ENCODE measurements around the gene UBQLN3. TPM values are rescaled to one million over a fixed set of nuclear protein-coding genes. Genes with fewer than 3 reads are reported as not detected.

The UBQLN3 gene
- total and polyA plus RNA-seq, 2 experiments from 2014 or later: not detected

- Histone ChIP-seq H3F3A (ENCODE audit: insufficient read depth) (no peaks in the 10 kb centered on the region), H3K79me2 (ENCODE audit: insufficient read depth) (no peaks in the 10 kb centered on the region), H3K4me1 (ENCODE audit: insufficient read depth) (peaks cover 14% of the 10 kb centered on the region; the same call in 1 of the 2 replicates), H3K27ac (no peak overlapping the region), H3K27me3 (replicated peaks; ENCODE audit: insufficient read depth) (no peaks in the 10 kb centered on the region), H3K9me3 (ENCODE audit: low read depth) (no peaks in the 10 kb centered on the region), H3K9ac (no peak overlapping the region), H3K36me3 (ENCODE audit: low read depth) (no peaks in the 10 kb centered on the region), H3K4me2 (ENCODE audit: unreplicated experiment) (peak overlapping the region; percentile 34), H4K20me1 (ENCODE audit: insufficient read depth) (no peaks in the 10 kb centered on the region), H2AFZ (no peak overlapping the region), H3K9me2 (ENCODE audit: insufficient read depth) (no peaks in the 10 kb centered on the region), H3K4me3 (no peak overlapping the region)
- TF ChIP-seq EZH2phosphoT487 (IDR thresholded peaks at IDR 0.05; ENCODE audit: insufficient read depth, low read depth) (no peak), EZH2 (IDR thresholded peaks at IDR 0.05; ENCODE audit: insufficient read depth, poor library complexity, severe bottlenecking) (no peak)
- in situ Hi-C loops (cut with MboI): no loop called here
- 36 to 37% methylated on average over 5 of the region's 5 CpGs for WGBS, 2 experiments (ENCODE audit: low coverage in 1 of 2, low lambda C conversion rate in 2 of 2, missing lambda C conversion rate in 2 of 2)
- DNase-seq: peak; percentile 87
Observed at GRCh38 chr11:5550440-5551095, 40.8 kb upstream of the UBQLN3 start.

GRCh38 chr11:5548440-5548839 is 38.7 kb upstream of the UBQLN3 start, which contains the start of gene OR52H1:
Gene OR52H1, minus strand, starts transcription at chr11:5548540. Its CDS starts 3,035 bp downstream, at chr11:5545505.
- Histone ChIP-seq H3K9ac (no peak within 1 kb of the TSS), H3K27ac (no peak within 1 kb of the TSS), H3F3A (ENCODE audit: insufficient read depth) (no peaks in the 10 kb centered on the region), H2AFZ (no peak within 1 kb of the TSS), H3K36me3 (ENCODE audit: low read depth) (no peaks in the 10 kb centered on the region), H3K9me3 (ENCODE audit: low read depth) (no peaks in the 10 kb centered on the region), H3K9me2 (ENCODE audit: insufficient read depth) (no peaks in the 10 kb centered on the region), H4K20me1 (ENCODE audit: insufficient read depth) (no peaks in the 10 kb centered on the region), H3K4me3 (no peak within 1 kb of the TSS), H3K27me3 (replicated peaks; ENCODE audit: insufficient read depth) (no peaks in the 10 kb centered on the region), H3K79me2 (ENCODE audit: insufficient read depth) (no peaks in the 10 kb centered on the region), H3K4me1 (ENCODE audit: insufficient read depth) (peaks cover 14% of the 10 kb centered on the region; the same call in 1 of the 2 replicates), H3K4me2 (ENCODE audit: unreplicated experiment) (no peak within 1 kb of the TSS)
- no peak for DNase-seq
- 53 to 59% methylated on average over 1 of the region's 1 CpG for WGBS, 2 experiments (ENCODE audit: low coverage in 1 of 2, low lambda C conversion rate in 2 of 2, missing lambda C conversion rate in 2 of 2)
- in situ Hi-C loops (cut with MboI): no loop called here
- TF ChIP-seq EZH2 (IDR thresholded peaks at IDR 0.05; ENCODE audit: insufficient read depth, poor library complexity, severe bottlenecking): no peak
- no peak for TF ChIP-seq EZH2phosphoT487 (IDR thresholded peaks at IDR 0.05; ENCODE audit: insufficient read depth, low read depth)

GRCh38 chr11:5547982-5548381 is 38.2 kb upstream of the UBQLN3 start:
- Histone ChIP-seq H3K4me2 (ENCODE audit: unreplicated experiment) (no peak overlapping the region), H4K20me1 (ENCODE audit: insufficient read depth) (no peaks in the 10 kb centered on the region), H3K4me3 (no peak overlapping the region), H3K27ac (no peak overlapping the region), H3K27me3 (replicated peaks; ENCODE audit: insufficient read depth) (no peaks in the 10 kb centered on the region), H3K9me3 (ENCODE audit: low read depth) (no peaks in the 10 kb centered on the region), H3K36me3 (ENCODE audit: low read depth) (no peaks in the 10 kb centered on the region), H3K79me2 (ENCODE audit: insufficient read depth) (no peaks in the 10 kb centered on the region), H3K4me1 (ENCODE audit: insufficient read depth) (peaks cover 14% of the 10 kb centered on the region; the same call in 1 of the 2 replicates), H3F3A (ENCODE audit: insufficient read depth) (no peaks in the 10 kb centered on the region), H3K9me2 (ENCODE audit: insufficient read depth) (no peaks in the 10 kb centered on the region), H3K9ac (no peak overlapping the region), H2AFZ (no peak overlapping the region)
- in situ Hi-C loops (cut with MboI): no loop called here
- DNase-seq: no peak
- no peak for TF ChIP-seq EZH2 (IDR thresholded peaks at IDR 0.05; ENCODE audit: insufficient read depth, poor library complexity, severe bottlenecking)
- 97 to 100% methylated on average over 1 of the region's 1 CpG for WGBS, 2 experiments (ENCODE audit: low coverage in 1 of 2, low lambda C conversion rate in 2 of 2, missing lambda C conversion rate in 2 of 2)

- H3F3A ChIP-seq (ENCODE audit: insufficient read depth): no peaks in the 10 kb centered on the region
- in situ Hi-C loops (cut with MboI): no loop called here
- no peaks in the 10 kb centered on the region for H3K9me2 ChIP-seq (ENCODE audit: insufficient read depth)
- no peaks in the 10 kb centered on the region for H3K9me3 ChIP-seq (ENCODE audit: low read depth)
- H4K20me1 ChIP-seq (ENCODE audit: insufficient read depth): no peaks in the 10 kb centered on the region
- H3K9ac ChIP-seq: no peak overlapping the region
- no peak for DNase-seq
- H3K4me3 ChIP-seq: no peak overlapping the region
- WGBS, 2 experiments (ENCODE audit: low coverage in 1 of 2, low lambda C conversion rate in 2 of 2, missing lambda C conversion rate in 2 of 2): 53% methylated on average over 3 of the region's 3 CpGs
- H3K4me1 ChIP-seq (ENCODE audit: insufficient read depth): peaks cover 14% of the 10 kb centered on the region; the same call in 1 of the 2 replicates
- H3K27me3 ChIP-seq (replicated peaks; ENCODE audit: insufficient read depth): no peaks in the 10 kb centered on the region
- TF ChIP-seq EZH2phosphoT487 (IDR thresholded peaks at IDR 0.05; ENCODE audit: insufficient read depth, low read depth) (no peak), EZH2 (IDR thresholded peaks at IDR 0.05; ENCODE audit: insufficient read depth, poor library complexity, severe bottlenecking) (no peak)
- H3K4me2 ChIP-seq (ENCODE audit: unreplicated experiment): no peak overlapping the region
- H2AFZ ChIP-seq: no peak overlapping the region
- H3K79me2 ChIP-seq (ENCODE audit: insufficient read depth): no peaks in the 10 kb centered on the region
- no peak overlapping the region for H3K27ac ChIP-seq
- no peaks in the 10 kb centered on the region for H3K36me3 ChIP-seq (ENCODE audit: low read depth)
Observed at GRCh38 chr11:5546457-5546856, 36.7 kb upstream of the UBQLN3 start.
